ENCODE results near the gene MYL9.
"Not testable (repeated sequence)": the region's sequence is repeated elsewhere in the genome, so short reads cannot be mapped to it uniquely, and the experiment has no call there.

The MYL9 gene

DNA sequence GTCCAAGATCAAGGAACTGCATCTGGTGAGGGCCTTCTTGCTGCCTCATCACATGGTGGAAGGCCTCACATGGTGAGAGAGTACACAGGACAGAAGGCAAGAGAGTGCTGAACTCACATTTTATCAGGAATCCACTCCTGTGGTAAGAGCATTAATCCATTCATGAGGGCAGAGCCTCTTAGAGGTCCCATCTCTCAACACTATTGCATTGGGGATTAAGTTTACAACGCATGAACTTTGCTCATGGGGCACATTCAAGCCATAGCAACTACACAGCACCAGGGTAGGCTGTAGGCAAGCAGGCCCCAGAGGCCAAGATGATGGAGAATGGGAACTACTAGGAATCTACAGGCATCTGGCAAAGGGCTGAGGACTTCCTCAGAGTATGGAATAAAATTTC, 22.1 kb downstream of the MYL9 start:
- no peak for TF ChIP-seq POLR2A (IDR thresholded peaks at IDR 0.05; ENCODE audit: extremely low read depth, insufficient read length)
- TF ChIP-seq, protein P1, sequence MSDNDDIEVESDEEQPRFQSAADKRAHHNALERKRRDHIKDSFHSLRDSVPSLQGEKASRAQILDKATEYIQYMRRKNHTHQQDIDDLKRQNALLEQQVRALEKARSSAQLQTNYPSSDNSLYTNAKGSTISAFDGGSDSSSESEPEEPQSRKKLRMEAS (IDR thresholded peaks at IDR 0.05; ENCODE audit: low read depth, low read length) = no peak
- H3K4me3 ChIP-seq (ENCODE audit: low read depth, low read length) = no peak overlapping the region
- no peak for DNase-seq (ENCODE audit: low read depth)

DNA sequence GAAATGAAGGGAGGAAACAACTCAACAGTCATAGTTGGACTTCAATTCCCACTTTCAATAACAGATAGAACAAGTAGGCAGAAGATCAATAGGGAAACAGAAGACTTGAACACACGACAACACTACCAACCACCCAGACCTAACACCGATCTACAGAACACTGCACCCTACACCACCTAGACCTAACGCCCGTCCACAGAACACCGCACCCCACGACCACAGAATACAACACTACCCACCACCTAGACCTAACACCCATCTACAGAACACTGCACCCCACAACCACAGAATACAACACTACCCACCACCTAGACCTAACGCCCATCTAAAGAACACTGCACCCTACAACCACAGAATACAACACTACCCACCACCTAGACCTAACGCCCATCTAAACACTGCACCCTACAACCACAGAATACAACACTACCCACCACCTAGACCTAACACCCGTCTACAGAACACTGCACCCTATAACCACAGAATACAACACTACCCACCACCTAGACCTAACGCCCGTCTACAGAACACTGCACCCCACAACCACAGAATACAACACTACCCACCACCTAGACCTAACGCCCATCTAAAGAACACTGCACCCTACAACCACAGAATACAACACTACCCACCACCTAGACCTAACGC, 22.9 kb downstream of the MYL9 start:
- not testable (repeated sequence) for H3K4me3 ChIP-seq (ENCODE audit: low read depth, low read length); DNase-seq (ENCODE audit: low read depth)

DNA sequence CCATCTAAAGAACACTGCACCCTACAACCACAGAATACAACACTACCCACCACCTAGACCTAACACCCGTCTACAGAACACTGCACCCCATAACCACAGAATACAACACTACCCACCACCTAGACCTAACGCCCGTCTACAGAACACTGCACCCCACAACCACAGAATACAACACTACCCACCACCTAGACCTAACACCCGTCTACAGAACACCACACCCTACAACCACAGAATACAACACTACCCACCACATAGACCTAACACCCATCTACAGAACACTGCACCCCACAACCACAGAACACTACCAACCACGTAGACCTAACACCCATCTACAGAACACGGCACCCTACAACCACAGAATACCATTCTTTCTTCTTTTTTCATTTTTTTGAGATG, 23.4 kb downstream of the MYL9 start:
- not testable (repeated sequence) for H3K4me3 ChIP-seq (ENCODE audit: low read depth, low read length); DNase-seq (ENCODE audit: low read depth)

DNA sequence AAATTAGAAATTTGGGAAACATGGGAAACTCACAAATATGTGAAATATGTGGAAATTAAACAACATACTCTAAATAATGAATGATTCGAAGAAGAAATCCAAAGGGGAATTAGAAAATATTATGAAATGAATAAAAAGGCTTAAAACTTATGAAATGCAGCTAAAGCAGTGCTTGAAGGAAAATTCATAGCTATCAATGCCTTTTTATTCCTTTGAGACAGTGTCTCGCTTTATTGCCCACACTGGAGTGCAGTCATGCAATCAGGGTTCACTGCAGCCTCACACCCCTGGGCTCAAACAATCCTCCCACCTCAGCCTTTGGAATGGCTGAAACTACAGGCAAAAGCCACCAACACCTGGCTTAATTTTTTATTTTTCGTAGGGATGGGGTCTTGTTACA, 24.2 kb downstream of the MYL9 start:
- no peak for DNase-seq (ENCODE audit: low read depth)
- no peak overlapping the region for H3K4me3 ChIP-seq (ENCODE audit: low read depth, low read length)
- TF ChIP-seq, protein P1 (IDR thresholded peaks at IDR 0.05; ENCODE audit: low read depth, low read length) = no peak
- TF ChIP-seq POLR2A (IDR thresholded peaks at IDR 0.05; ENCODE audit: extremely low read depth, insufficient read length) (no peak), MYC (IDR thresholded peaks at IDR 0.05; ENCODE audit: low read depth, low read length) (no peak)
- TF ChIP-seq, protein P2, sequence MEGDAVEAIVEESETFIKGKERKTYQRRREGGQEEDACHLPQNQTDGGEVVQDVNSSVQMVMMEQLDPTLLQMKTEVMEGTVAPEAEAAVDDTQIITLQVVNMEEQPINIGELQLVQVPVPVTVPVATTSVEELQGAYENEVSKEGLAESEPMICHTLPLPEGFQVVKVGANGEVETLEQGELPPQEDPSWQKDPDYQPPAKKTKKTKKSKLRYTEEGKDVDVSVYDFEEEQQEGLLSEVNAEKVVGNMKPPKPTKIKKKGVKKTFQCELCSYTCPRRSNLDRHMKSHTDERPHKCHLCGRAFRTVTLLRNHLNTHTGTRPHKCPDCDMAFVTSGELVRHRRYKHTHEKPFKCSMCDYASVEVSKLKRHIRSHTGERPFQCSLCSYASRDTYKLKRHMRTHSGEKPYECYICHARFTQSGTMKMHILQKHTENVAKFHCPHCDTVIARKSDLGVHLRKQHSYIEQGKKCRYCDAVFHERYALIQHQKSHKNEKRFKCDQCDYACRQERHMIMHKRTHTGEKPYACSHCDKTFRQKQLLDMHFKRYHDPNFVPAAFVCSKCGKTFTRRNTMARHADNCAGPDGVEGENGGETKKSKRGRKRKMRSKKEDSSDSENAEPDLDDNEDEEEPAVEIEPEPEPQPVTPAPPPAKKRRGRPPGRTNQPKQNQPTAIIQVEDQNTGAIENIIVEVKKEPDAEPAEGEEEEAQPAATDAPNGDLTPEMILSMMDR (IDR thresholded peaks at IDR 0.05; ENCODE audit: low read depth, low read length) = no peak

DNA sequence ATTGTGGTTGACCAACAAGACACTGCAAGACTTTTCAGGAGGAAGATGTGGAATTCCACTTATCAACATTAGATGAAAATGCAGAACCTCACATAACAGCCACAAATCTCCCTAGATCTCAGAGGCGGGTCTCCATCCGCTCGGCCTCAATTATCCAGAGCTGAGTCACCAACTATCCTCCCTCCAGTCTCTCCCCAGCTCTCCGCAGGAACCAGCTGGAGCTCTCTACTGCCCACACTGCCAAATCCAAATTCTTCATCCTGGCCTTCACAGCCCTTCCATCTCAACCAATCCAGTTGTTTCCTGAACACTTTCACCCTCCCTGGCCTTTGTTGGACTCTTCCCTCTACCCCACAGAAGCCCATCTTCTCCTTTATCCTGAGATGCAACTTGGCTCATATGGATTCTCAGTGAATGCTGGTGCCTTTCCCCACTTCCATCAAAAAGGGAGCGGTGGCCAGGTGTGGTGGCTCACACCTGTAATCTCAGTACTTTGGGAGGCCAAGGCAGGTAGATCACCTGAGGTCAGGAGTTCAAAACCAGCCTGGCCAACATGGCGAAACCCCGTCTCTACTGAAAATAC, 28.6 kb downstream of the MYL9 start:
- no peak for TF ChIP-seq POLR2A (IDR thresholded peaks at IDR 0.05; ENCODE audit: extremely low read depth, insufficient read length)
- TF ChIP-seq, protein P2 (IDR thresholded peaks at IDR 0.05; ENCODE audit: low read depth, low read length) = no peak
- TF ChIP-seq, protein P1 (IDR thresholded peaks at IDR 0.05; ENCODE audit: low read depth, low read length) = no peak
- TF ChIP-seq MYC (IDR thresholded peaks at IDR 0.05; ENCODE audit: low read depth, low read length) = no peak
- H3K4me3 ChIP-seq (ENCODE audit: low read depth, low read length) = no peak overlapping the region
- no peak for DNase-seq (ENCODE audit: low read depth)

DNA sequence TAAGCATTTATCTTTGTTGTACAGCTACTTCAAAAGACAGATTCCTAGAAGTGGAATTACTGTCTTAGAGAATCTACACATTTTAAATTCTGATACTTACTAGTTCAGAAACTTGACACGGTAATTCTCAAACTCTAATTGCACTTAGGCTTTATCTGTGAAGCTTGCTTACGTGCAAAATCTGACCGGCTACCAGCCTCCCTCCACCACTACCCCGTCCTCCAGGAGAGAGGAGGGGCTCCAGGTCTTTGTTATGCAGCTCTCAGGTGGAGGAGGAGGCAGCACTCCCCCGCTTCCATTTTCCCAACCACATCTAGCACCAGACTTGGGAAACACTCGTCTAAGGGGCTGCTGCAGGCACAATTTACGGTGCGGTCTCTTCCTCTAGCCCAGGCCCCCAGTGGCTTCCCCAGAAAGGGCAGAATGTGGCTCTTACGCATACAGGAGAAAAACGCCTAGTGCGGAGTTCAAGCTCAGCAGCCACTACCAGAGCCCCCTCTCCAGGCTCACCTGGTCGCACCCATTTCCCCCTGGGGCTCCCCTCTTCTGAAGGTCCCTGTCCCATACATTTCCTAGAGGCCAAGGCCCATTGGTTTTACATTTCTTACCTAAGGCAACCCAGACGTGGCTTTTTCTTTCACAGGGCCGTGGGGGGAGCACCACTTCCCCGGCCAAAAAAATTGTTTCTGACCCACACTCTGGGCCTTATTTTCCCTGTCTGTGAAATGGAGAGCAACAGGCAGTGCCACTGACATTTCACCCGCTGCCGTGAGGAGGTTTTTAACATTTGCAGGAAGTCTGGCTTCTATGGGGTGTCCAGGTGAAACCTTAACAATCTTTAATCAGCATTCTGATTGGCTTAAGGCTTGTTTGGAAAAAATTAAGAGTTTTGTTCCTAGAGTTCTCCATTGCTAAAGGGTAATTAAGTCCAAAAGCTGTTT, 30.5 kb downstream of the MYL9 start:
- H3K4me3 ChIP-seq (ENCODE audit: low read depth, low read length) = peak overlapping the region; percentile 59
- TF ChIP-seq, protein P1 (IDR thresholded peaks at IDR 0.05; ENCODE audit: low read depth, low read length) = no peak
- TF ChIP-seq, protein P2 (IDR thresholded peaks at IDR 0.05; ENCODE audit: low read depth, low read length) = no peak
- TF ChIP-seq MYC (IDR thresholded peaks at IDR 0.05; ENCODE audit: low read depth, low read length) (no peak), POLR2A (IDR thresholded peaks at IDR 0.05; ENCODE audit: extremely low read depth, insufficient read length) (no peak)
- DNase-seq (ENCODE audit: low read depth) = peak; percentile 66

DNA sequence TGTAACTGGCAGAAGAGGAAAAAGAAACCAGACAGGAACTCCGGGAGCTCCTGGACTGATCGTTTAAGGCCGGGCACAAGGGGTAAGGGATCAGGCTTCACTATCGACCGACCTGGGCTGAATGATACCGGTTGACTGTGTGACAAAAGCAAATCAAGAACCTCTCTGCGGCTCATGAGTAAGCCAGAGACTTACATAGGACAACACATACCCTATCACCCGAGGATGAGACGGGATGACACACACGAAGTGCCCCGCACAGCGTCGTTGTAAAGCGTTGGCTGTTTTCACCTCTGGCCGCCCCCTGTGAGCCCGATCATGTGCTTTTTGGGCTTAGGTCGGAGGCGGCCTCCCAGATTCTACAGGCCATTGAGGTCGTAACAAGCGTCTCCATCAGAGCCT, 31.4 kb downstream of the MYL9 start:
- peak; percentile 77 for DNase-seq (ENCODE audit: low read depth)
- H3K4me3 ChIP-seq (ENCODE audit: low read depth, low read length) = peak overlapping the region; percentile 59

More for the DNA sequence above, 31.4 kb downstream of the MYL9 start:
- TF ChIP-seq MYC (IDR thresholded peaks at IDR 0.05; ENCODE audit: low read depth, low read length) = no peak
- TF ChIP-seq, protein P1 (IDR thresholded peaks at IDR 0.05; ENCODE audit: low read depth, low read length) = no peak
- TF ChIP-seq, protein P2 (IDR thresholded peaks at IDR 0.05; ENCODE audit: low read depth, low read length) = no peak
- TF ChIP-seq POLR2A (IDR thresholded peaks at IDR 0.05; ENCODE audit: extremely low read depth, insufficient read length) = no peak

Data from NB4 (cell line).